Retinal pigment epithelial cell (primary cell): ENCODE results near the gene GABBR2.

Experiments
- DNase-seq: peaks from one replicate; pipeline ENCODE4 v3.0.0-alpha.2; 2010; ENCODE audit warnings: low read depth
- H3K4me3 ChIP-seq: 2 replicates; pipeline ENCODE4 v1.5.1; 2011; ENCODE audit warnings: mild to moderate bottlenecking, low read length, control low read depth, moderate library complexity
- CTCF ChIP-seq: conservative IDR thresholded peaks from 2 replicates; pipeline ENCODE4 v1.5.1; 2011; ENCODE audit warnings: low read depth, low read length, control low read depth, inconsistent platforms

The GABBR2 gene

DNA sequence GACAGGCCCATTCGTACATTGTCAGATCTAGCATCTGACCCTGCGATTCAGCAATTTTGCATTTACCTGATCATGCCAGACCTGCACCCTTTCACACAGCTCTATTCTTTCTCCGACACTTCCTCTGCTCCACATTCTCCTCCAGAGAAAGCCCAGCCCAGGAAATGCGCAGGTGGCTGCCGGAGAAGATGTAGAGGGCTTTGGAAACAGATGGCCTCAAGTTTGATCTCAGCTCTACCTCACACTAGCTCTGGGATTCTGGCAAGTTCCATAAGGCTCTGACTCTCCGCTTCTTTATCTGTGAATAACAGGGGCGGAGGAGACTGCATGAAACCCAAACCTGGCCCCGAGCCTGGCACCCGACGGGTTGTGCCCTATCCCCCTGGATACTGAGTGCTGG is 61.5 kb downstream of the GABBR2 start:
- DNase-seq = no peak
- no peak overlapping the region for H3K4me3 ChIP-seq
- TF ChIP-seq CTCF = no peak

- no peak for DNase-seq
These were observed 64.7 kb downstream of the GABBR2 start for GRCh38 chr9:98644011-98644410.

DNA sequence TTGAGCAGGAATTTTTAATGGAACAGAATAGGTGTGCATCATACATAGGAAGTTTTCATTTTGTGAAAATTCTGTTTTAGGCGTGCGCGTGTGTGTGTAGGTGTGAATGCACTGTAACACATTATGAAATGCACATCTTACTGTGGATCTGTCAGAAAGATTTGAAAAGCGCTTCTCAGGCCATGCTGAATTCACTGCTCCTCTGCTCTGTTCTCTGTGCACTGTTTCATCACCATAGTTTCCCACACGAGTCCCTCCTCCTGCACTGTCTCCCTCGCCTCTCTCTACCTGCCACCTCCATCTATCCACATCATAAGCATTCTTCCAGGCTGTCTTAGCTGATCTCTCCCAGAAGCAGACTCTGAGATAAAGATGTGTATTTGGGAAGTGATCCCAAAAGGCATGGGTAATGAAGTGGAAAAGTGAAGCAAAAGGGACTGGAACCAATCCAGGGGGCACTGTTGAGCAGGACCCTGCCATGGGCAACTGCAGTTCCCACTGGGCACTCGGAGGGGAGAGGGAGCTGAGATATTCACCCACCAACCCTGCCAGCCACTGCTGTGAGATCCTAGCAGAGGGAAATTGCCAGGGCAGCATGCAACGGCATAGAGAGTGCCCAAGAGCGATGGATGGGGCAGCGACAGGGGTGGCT is 65.9 kb downstream of the GABBR2 start:
- no peak for TF ChIP-seq CTCF
- no peak overlapping the region for H3K4me3 ChIP-seq
- DNase-seq = no peak

More at GRCh38 chr9:98644011-98644410, 64.7 kb downstream of the GABBR2 start:
- H3K4me3 ChIP-seq = no peak overlapping the region
- TF ChIP-seq CTCF = no peak

DNA sequence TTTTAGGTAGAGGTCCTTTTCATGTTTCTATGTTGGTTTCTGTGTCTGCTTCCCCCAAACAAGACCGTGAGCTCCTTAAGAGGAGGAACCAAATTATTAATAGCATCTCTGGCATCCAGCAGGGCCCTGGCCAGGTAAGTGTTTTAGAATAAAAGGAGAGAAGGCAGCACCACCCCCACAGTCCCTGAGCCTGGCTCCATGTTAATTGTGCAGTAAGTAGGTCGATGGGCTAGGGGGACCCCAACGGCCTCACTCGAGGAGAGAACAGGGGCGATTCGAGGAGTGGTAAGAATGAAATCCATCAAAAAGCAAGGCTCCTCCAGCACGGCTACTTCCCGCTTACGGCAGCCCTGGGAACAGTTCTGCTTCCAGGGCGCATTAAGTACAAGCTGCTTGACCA is 67.0 kb downstream of the GABBR2 start:
- TF ChIP-seq CTCF = no peak
- DNase-seq = no peak
- no peak overlapping the region for H3K4me3 ChIP-seq

DNA sequence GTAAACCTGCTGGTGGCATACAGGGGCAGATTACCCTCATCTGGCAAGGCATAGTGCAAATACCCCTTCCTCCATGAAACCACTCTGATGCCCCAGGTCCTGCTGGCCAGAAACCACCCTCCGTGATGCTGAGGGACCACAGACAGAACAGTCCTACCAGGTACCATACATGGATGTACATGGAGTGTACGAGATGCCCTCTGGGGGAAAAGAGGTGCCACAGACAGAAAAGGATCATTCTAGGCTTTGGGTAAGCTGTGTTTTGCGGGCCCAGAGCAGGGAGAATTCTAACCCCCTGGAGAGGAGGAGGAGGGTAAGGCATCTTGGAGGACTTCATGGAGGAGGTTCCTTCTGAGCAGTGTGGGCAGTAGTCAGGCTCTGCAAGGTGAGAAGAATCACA is 68.3 kb downstream of the GABBR2 start:
- H3K4me3 ChIP-seq = no peak overlapping the region
- DNase-seq = no peak
- no peak for TF ChIP-seq CTCF

DNA sequence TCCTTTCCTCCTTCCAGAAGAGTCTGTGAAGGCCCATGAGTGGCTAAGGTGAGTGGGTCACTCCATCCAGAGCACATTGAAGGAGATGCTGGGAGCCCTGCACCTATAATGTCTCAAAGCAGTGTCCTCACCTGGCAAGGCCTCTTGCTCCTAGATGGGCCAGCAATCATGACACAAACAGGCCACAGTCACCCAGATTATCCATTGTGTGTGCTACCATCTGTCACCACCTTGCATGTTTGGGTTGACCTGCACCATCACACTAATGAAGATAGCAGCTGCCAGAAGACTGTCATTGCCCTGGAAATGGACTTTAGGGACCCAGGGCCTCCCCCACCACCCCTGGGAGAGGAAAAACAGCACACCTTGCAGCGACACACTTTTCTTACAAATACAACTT is 69.6 kb downstream of the GABBR2 start:
- no peak for TF ChIP-seq CTCF
- no peak overlapping the region for H3K4me3 ChIP-seq
- DNase-seq = no peak

DNA sequence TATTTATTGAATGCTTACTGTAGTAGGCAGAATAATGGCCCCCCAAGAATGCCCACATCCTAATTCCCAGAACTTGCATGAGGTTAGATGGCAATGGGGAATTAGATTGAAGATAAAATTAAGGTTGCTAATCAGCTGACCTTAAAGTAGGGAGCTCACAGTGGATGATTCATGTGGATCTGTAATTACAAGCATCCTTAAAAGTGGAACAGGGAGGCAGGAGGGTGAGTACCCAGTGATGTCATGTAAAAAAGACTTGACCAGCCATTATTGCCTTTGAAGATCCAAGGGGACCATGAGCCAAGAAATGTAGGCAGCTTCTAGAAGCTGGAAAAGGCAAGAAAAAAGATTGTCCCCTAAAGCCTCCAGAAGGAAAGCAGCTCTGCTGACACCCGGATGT is 71.4 kb downstream of the GABBR2 start:
- H3K4me3 ChIP-seq = no peak overlapping the region
- TF ChIP-seq CTCF = no peak
- DNase-seq = no peak
